ENCODE data around the gene RASA3.
A peak's percentile ranks its signal among the peaks of the same experiment; 100 is the strongest.

Gene RASA3

DNA sequence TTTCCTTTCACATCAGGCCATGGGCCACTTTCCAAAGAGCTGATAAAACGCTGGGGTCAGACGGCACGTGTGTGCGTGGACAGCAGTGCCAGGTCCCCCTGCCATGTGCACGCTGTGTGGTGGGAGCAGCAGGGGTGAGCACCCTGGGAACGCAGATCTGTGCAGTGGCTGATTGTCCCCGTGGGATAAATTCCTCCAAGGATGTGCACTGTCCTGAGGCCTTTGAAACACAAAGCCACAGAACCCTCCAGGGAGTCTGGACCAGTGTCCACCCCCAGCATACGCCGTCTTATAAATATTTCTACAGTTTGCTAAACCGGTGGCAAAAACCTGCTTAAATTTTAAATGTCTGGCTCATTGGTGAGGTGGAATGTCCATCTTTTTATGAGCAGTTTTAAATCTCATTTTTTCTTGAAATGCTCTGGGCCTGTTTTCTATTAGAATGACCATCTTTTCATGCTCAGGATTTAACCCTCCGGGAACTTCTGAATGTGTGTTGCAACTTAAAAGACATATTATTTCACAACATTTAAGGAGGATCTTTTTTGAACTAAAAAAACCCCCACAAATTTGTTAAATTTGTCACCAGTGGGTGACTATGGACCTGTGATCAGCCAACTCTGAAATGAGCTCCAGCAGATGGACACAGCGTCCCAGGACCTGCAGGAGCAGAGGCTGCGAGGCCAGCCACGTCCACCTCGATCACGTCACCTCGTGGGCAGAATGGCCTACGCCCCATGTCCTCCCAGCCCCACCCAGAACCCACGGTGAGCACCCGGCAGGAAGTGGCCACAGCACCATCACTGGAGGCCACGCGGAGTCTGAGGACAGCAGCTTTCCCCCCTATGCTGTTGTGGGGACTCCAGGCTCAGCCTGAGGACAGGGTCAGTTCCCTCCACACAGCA lies 68.6 kb downstream of the RASA3 start:
- DNase-seq (ENCODE audit: extremely low read depth, low read depth): peak; percentile 20
- H3K4me3 ChIP-seq (replicated peaks; ENCODE audit: low read depth, low read length): peak overlapping the region; percentile 43
- TF ChIP-seq, protein P1, sequence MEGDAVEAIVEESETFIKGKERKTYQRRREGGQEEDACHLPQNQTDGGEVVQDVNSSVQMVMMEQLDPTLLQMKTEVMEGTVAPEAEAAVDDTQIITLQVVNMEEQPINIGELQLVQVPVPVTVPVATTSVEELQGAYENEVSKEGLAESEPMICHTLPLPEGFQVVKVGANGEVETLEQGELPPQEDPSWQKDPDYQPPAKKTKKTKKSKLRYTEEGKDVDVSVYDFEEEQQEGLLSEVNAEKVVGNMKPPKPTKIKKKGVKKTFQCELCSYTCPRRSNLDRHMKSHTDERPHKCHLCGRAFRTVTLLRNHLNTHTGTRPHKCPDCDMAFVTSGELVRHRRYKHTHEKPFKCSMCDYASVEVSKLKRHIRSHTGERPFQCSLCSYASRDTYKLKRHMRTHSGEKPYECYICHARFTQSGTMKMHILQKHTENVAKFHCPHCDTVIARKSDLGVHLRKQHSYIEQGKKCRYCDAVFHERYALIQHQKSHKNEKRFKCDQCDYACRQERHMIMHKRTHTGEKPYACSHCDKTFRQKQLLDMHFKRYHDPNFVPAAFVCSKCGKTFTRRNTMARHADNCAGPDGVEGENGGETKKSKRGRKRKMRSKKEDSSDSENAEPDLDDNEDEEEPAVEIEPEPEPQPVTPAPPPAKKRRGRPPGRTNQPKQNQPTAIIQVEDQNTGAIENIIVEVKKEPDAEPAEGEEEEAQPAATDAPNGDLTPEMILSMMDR (IDR thresholded peaks at IDR 0.05; ENCODE audit: low read depth, low read length, missing control alignments): no peak

- H3K4me3 ChIP-seq (replicated peaks; ENCODE audit: low read depth, low read length): no peak overlapping the region
- no peak for DNase-seq (ENCODE audit: extremely low read depth, low read depth)
- TF ChIP-seq, protein P1 (IDR thresholded peaks at IDR 0.05; ENCODE audit: low read depth, low read length, missing control alignments): no peak
These were observed 69.7 kb downstream of the RASA3 start for GRCh38 chr13:114062754-114063153.

- no peak for DNase-seq (ENCODE audit: extremely low read depth, low read depth)
- TF ChIP-seq, protein P1 (IDR thresholded peaks at IDR 0.05; ENCODE audit: low read depth, low read length, missing control alignments): no peak
These were observed 70.1 kb downstream of the RASA3 start for GRCh38 chr13:114062341-114062740.

DNA sequence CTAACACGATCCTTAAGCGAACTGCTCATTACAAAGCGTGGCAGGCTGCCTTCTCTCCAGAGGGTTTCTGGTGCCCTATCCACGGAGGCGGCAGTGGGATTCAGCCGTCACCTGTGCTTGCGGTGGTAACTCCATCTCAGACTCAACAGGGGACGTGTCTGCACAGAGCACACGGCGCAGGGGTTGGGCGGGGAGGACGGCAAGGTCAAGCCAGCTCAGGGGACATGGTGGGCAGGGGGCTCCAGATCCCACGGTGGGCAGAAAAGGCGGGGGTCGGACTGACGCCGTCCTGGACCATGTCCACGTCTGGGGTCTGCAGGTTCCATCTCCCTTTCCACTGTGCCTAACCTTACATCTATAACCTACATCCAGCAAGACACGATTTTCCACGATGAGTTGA lies 70.7 kb downstream of the RASA3 start:
- H3K4me3 ChIP-seq (replicated peaks; ENCODE audit: low read depth, low read length): no peak overlapping the region
- no peak for DNase-seq (ENCODE audit: extremely low read depth, low read depth)
- TF ChIP-seq, protein P1 (IDR thresholded peaks at IDR 0.05; ENCODE audit: low read depth, low read length, missing control alignments): no peak

More at GRCh38 chr13:114062341-114062740, 70.1 kb downstream of the RASA3 start:
- no peak overlapping the region for H3K4me3 ChIP-seq (replicated peaks; ENCODE audit: low read depth, low read length)

GRCh38 chr13:114061047-114061446 lies 71.4 kb downstream of the RASA3 start:
- DNase-seq (ENCODE audit: extremely low read depth, low read depth): no peak
- no peak overlapping the region for H3K4me3 ChIP-seq (replicated peaks; ENCODE audit: low read depth, low read length)

GRCh38 chr13:114059946-114060860 lies 72.2 kb downstream of the RASA3 start:
- TF ChIP-seq, protein P1 (IDR thresholded peaks at IDR 0.05; ENCODE audit: low read depth, low read length, missing control alignments): no peak
- H3K4me3 ChIP-seq (replicated peaks; ENCODE audit: low read depth, low read length): no peak overlapping the region
- DNase-seq (ENCODE audit: extremely low read depth, low read depth): no peak

More at GRCh38 chr13:114061047-114061446, 71.4 kb downstream of the RASA3 start:
- TF ChIP-seq, protein P1 (IDR thresholded peaks at IDR 0.05; ENCODE audit: low read depth, low read length, missing control alignments): no peak
